Stomach (tissue), 4 donors: Measurements from ENCODE around the gene AICDA.
"Not testable (repeated sequence)": the region's sequence is repeated elsewhere in the genome, so short reads cannot be mapped to it uniquely, and the experiment has no call there.

Experiments
- POLR2A ChIP-seq, 4 donors: fragments of 450-650 bp; IDR thresholded peaks; one replicate each; pipeline ENCODE4 v1.6.1; 2016; ENCODE audit warnings: antibody characterized with exemption in 4 of 4, control low read depth in 2 of 4, mild to moderate bottlenecking in 1 of 4, moderate library complexity in 1 of 4
- POLR2AphosphoS5 ChIP-seq, 3 donors: sonication (generic); formaldehyde crosslinking; IDR thresholded peaks; one replicate each; pipeline ENCODE4 v1.6.1; 2016; ENCODE audit warnings: antibody characterized with exemption in 3 of 3
- TF ChIP-seq, protein P1 (sequence below), 7 experiments: fragments of 450-650 bp in 4 of 7; fragments of 200-600 bp in 3 of 7; sonication (generic) in 3 of 7; IDR thresholded peaks; one replicate each; pipeline ENCODE4 v1.5.1; 2016 to 2019; ENCODE audit warnings: antibody characterized with exemption in 7 of 7, control low read depth in 2 of 7, mild to moderate bottlenecking in 1 of 7

DNA sequence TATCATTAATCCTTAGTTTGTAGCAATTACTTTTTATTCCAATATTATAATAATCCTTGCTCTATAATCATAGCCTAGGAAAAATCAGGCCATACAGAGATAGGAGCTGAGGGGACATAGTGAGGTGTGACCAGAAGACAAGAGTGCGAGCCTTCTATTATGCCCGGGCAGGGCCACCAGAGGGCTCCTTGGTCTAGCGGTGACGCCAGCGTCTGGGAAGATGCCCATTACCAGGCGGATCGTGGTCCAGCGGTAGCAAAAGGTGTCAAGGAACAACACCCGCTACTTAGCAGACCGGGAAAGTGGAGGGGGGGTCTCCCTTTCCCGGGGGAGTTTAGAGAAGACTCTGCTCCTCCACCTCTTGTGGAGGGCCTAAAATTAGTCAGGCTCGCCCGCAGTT, 28.2 kb downstream of the AICDA start:
- TF ChIP-seq, protein P1, sequence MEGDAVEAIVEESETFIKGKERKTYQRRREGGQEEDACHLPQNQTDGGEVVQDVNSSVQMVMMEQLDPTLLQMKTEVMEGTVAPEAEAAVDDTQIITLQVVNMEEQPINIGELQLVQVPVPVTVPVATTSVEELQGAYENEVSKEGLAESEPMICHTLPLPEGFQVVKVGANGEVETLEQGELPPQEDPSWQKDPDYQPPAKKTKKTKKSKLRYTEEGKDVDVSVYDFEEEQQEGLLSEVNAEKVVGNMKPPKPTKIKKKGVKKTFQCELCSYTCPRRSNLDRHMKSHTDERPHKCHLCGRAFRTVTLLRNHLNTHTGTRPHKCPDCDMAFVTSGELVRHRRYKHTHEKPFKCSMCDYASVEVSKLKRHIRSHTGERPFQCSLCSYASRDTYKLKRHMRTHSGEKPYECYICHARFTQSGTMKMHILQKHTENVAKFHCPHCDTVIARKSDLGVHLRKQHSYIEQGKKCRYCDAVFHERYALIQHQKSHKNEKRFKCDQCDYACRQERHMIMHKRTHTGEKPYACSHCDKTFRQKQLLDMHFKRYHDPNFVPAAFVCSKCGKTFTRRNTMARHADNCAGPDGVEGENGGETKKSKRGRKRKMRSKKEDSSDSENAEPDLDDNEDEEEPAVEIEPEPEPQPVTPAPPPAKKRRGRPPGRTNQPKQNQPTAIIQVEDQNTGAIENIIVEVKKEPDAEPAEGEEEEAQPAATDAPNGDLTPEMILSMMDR (IDR thresholded peaks at IDR 0.05): not testable (repeated sequence)
- TF ChIP-seq POLR2A, POLR2AphosphoS5 (IDR thresholded peaks at IDR 0.05): not testable (repeated sequence)
